HCT116 (cell line): ENCODE data around the gene UCK1. TPM values are rescaled to one million over a fixed set of nuclear protein-coding genes. Genes with fewer than 3 reads are reported as not detected.

Experiments
- ATAC-seq: fragments of 200-7000 bp; cut with Tn5 transposase; 2 replicates; pipeline ENCODE4 v1.9.1; 2020; ENCODE audit warnings: mild to moderate bottlenecking, moderate library complexity
- BruUV-seq: library from RNA; stranded (reverse); fragments of 400-500 nt; replicated peaks from 2 replicates; lab custom pipeline; 2021; lab: Mats Ljungman, UMichigan
- CTCF ChIA-PET: fragments of 300-600 bp; sonication (Branson Sonifier 250); formaldehyde crosslinking; loops from one replicate; lab custom pipeline; 2021; ENCODE audit warnings: antibody characterized with exemption; lab: Charles Lee
- POLR2A ChIA-PET: fragments of 300-600, 350-600 bp; sonication (Branson Sonifier 250); formaldehyde crosslinking; loops from one replicate; lab custom pipeline; 2021; ENCODE audit warnings: antibody characterized with exemption; lab: Charles Lee
- RAD21 ChIA-PET, 2 experiments: fragments of 300-600 bp; sonication (Branson Sonifier 250); formaldehyde crosslinking; loops; one replicate each; lab custom pipeline; 2023; ENCODE audit warnings: low total read pairs in 2 of 2; ENCODE audit not compliant: uncharacterized antibody in 2 of 2, unreplicated experiment in 2 of 2, low non-redundant PET in 1 of 2; lab: Charles Lee
- DNase-seq: peaks from one replicate; pipeline ENCODE4 v3.0.0-alpha.2; 2010; ENCODE audit warnings: low read depth, low spot score
- H2AFZ ChIP-seq: fragments of 200-600 bp; shearing (Covaris generic), sonication (generic); 2 replicates; pipeline ENCODE4 v1.6.1; 2017; ENCODE audit warnings: low read depth, mixed run types, mixed read lengths, antibody characterized with exemption, low read length; ENCODE audit not compliant: poor library complexity, severe bottlenecking
- H3K27ac ChIP-seq: 2 replicates; pipeline ENCODE4 v1.5.1; 2012; ENCODE audit warnings: low read depth, low read length
- H3K27me3 ChIP-seq: fragments of 200-600 bp; sonication (generic); 2 replicates; pipeline ENCODE4 v1.6.1; 2016; ENCODE audit warnings: mixed run types, low read length, mixed read lengths; ENCODE audit not compliant: insufficient read depth
- H3K36me3 ChIP-seq, 2 experiments: fragments of 200-500 bp in 1 of 2; fragments of 200-600 bp in 1 of 2; sonication (Bioruptor generic) in 1 of 2; sonication (generic) in 1 of 2; 2 replicates each; pipeline versions ENCODE4 v1.5.1 to v1.6.1; 2014 to 2016; ENCODE audit warnings: low read length in 2 of 2, inconsistent platforms in 1 of 2, mixed read lengths in 1 of 2, mixed run types in 1 of 2; ENCODE audit not compliant: insufficient read depth in 2 of 2, control insufficient read depth in 1 of 2
- H3K4me1 ChIP-seq, 2 experiments: fragments of 200-600 bp in 1 of 2; sonication (generic) in 1 of 2; 2 replicates each; pipeline versions ENCODE4 v1.5.1 to v1.6.1; 2012 to 2017; ENCODE audit warnings: low read length in 2 of 2, inconsistent platforms in 1 of 2, mild to moderate bottlenecking in 1 of 2, mixed read lengths in 1 of 2, mixed run types in 1 of 2, moderate library complexity in 1 of 2; ENCODE audit not compliant: insufficient read depth in 2 of 2, control insufficient read depth in 1 of 2
- H3K4me2 ChIP-seq: fragments of 200-600 bp; sonication (generic); 2 replicates; pipeline ENCODE4 v1.6.1; 2017; ENCODE audit warnings: mixed run types, low read length, mixed read lengths
- H3K4me3 ChIP-seq, 2 experiments: fragments of 200-600 bp in 1 of 2; sonication (generic) in 1 of 2; replicated peaks in 1 of 2; 2 replicates each; pipeline ENCODE4 v1.5.1; 2011 to 2016; ENCODE audit warnings: low read length in 2 of 2, control low read depth in 1 of 2, low read depth in 1 of 2, mild to moderate bottlenecking in 1 of 2, mixed read lengths in 1 of 2, mixed run types in 1 of 2
- H3K79me2 ChIP-seq: fragments of 200-600 bp; sonication (generic); 2 replicates; pipeline ENCODE4 v1.6.1; 2017; ENCODE audit warnings: mild to moderate bottlenecking, mixed run types, low read length, moderate library complexity, mixed read lengths; ENCODE audit not compliant: insufficient read depth
- H3K9ac ChIP-seq: fragments of 200-600 bp; sonication (generic); 2 replicates; pipeline ENCODE4 v1.6.1; 2016; ENCODE audit warnings: low read length, mixed read lengths
- H3K9me2 ChIP-seq: fragments of 200-600 bp; sonication (generic), shearing (Covaris generic); 2 replicates; pipeline ENCODE4 v1.6.1; 2017; ENCODE audit warnings: mixed run types, mild to moderate bottlenecking, moderate library complexity; ENCODE audit not compliant: insufficient read depth
- H3K9me3 ChIP-seq, 2 experiments: fragments of 200-500 bp in 1 of 2; fragments of 200-600 bp in 1 of 2; sonication (Bioruptor generic) in 1 of 2; sonication (generic) in 1 of 2; 2 replicates each; pipeline ENCODE4 v1.6.1; 2014 to 2017; ENCODE audit warnings: low read length in 2 of 2, mixed read lengths in 2 of 2, inconsistent platforms in 1 of 2, low read depth in 1 of 2, mild to moderate bottlenecking in 1 of 2, mixed run types in 1 of 2, moderate library complexity in 1 of 2; ENCODE audit not compliant: control insufficient read depth in 1 of 2, insufficient read depth in 1 of 2
- H4K20me1 ChIP-seq: fragments of 200-600 bp; sonication (generic), shearing (Covaris generic); 2 replicates; pipeline ENCODE4 v1.6.1; 2017; ENCODE audit warnings: mixed run types, mild to moderate bottlenecking, moderate library complexity; ENCODE audit not compliant: insufficient read depth
- CEBPB ChIP-seq: IDR thresholded peaks from 2 replicates; pipeline ENCODE4 v1.6.1; 2012; ENCODE audit warnings: low read depth
- CTCF ChIP-seq, 3 experiments: fragments of 200-600 bp in 1 of 3; sonication (generic) in 1 of 3; IDR thresholded peaks in 2 of 3; conservative IDR thresholded peaks in 1 of 3; 2 replicates each; pipeline ENCODE4 v1.5.1; 2012 to 2017; ENCODE audit warnings: low read depth in 2 of 3, low read length in 2 of 3, antibody characterized with exemption in 1 of 3, borderline replicate concordance in 1 of 3, control low read depth in 1 of 3, mild to moderate bottlenecking in 1 of 3, mixed read lengths in 1 of 3, mixed run types in 1 of 3, moderate library complexity in 1 of 3; ENCODE audit not compliant: insufficient read depth in 1 of 3
- ELF1 ChIP-seq: IDR thresholded peaks from 2 replicates; pipeline ENCODE4 v1.6.1; 2012; ENCODE audit warnings: low read depth, borderline replicate concordance
- MAX ChIP-seq: IDR thresholded peaks from 2 replicates; pipeline ENCODE4 v1.6.1; 2012
- SIN3A ChIP-seq: IDR thresholded peaks from 2 replicates; pipeline ENCODE4 v1.6.1; 2012; ENCODE audit warnings: low read depth
- YY1 ChIP-seq: IDR thresholded peaks from 2 replicates; pipeline ENCODE4 v1.6.1; 2011; ENCODE audit warnings: low read length, low read depth, moderate library complexity, mild to moderate bottlenecking; ENCODE audit not compliant: insufficient replicate concordance; ENCODE audit errors: extremely low read depth
- ZBTB33 ChIP-seq: IDR thresholded peaks from 2 replicates; pipeline ENCODE4 v1.6.1; 2011; ENCODE audit warnings: mild to moderate bottlenecking, low read length, moderate library complexity; ENCODE audit not compliant: insufficient replicate concordance; ENCODE audit errors: extremely low read depth
- ZFX ChIP-seq: fragments of 450-650 bp; IDR thresholded peaks from 2 replicates; pipeline ENCODE4 v1.6.1; 2017
- ZNF274 ChIP-seq: fragments of 200-500 bp; sonication (Bioruptor generic); IDR thresholded peaks from 2 replicates; pipeline ENCODE4 v1.6.1; 2014; ENCODE audit warnings: mild to moderate bottlenecking, low read depth, low read length, inconsistent platforms
- intact Hi-C: fragments of 100-400 bp; cut with micrococcal nuclease; formaldehyde crosslinking; loops from 2 replicates; pipeline ENCODE4 v1.10.0; 2022
- total RNA-seq: library from RNA; stranded (reverse); gene quantifications from one replicate; pipeline ENCODE4 v1.2.1, GENCODE V29; 2021; ENCODE audit not compliant: unreplicated experiment

Gene UCK1
- total RNA-seq, 1 experiment from 2014 or later, result 17.5 TPM

DNA sequence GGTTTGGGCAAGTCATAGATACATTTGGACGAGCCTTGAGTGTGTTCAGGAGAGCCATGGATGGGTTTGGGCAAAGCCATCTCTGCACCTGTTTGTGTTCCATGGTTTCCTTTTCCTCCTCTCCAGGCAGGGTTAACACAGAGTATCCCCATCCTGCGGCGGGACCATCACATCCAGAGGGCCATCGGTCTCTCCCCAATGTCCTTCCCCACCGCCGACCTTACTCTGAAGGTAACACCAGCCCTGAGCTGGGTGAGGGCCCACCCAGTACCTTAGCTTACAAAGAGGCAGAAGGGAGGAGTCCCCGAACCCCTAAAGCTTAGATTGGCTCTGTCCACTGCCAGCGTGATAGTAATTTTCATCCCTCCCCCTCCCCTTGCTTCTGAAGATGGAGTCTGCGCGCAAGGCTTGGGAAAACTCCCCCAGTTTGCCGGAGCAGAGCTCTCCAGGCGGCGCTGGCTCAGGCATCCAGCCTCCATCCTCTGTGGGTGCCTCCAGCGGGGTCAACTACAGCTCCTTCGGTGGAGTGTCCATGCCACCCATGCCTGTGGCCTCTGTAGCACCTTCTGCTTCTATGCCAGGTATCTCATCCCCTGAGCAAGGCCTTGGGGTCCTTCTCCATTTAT is 46.4 kb downstream of the UCK1 start:
- Histone ChIP-seq H3K9me3 (no peaks in the 10 kb centered on the region), H3K9ac (no peak overlapping the region), H3K4me2 (no peak overlapping the region), H3K9me2 (no peaks in the 10 kb centered on the region), H3K79me2 (peaks cover 24% of the 10 kb centered on the region; the same call in 1 of the 2 replicates), H3K4me1 (no peaks in the 10 kb centered on the region), H3K27me3 (no peaks in the 10 kb centered on the region), H3K4me3 (no peak overlapping the region), H2AFZ (no peak overlapping the region), H4K20me1 (peaks cover 6% of the 10 kb centered on the region; the same call in 1 of the 2 replicates), H3K27ac (no peak overlapping the region), H3K36me3 (peaks cover 66 to 84% of the 10 kb centered on the region in 2 experiments)
- intact Hi-C loops, result no loop called here
- no peak for DNase-seq
- no TSS peak for BruUV-seq
- ChIA-PET POLR2A (no interaction called here), RAD21 (no interaction called here), CTCF (no interaction called here)
- no peak for ATAC-seq
- TF ChIP-seq ZBTB33, result no peak
- no peak for TF ChIP-seq ZNF274
- TF ChIP-seq ZFX, result no peak
- TF ChIP-seq CEBPB, result no peak
- TF ChIP-seq SIN3A, result no peak
- no peak for TF ChIP-seq YY1
- no peak for TF ChIP-seq CTCF (IDR thresholded peaks at IDR 0.05 in 2 of 3, conservative IDR thresholded peaks at IDR 0.05 in 1 of 3; ENCODE audit: borderline replicate concordance in 1 of 3, insufficient read depth in 1 of 3, low read depth in 2 of 3, low read length in 2 of 3)
- no peak for TF ChIP-seq MAX
- no peak for TF ChIP-seq ELF1
